ENCODE results near the gene KIF20B. TPM values are rescaled to one million over a fixed set of nuclear protein-coding genes. Genes with fewer than 3 reads are reported as not detected.

The KIF20B gene
- total RNA-seq, 1 experiment from 2014 or later, result 48.1 TPM

GRCh38 chr10:89665302-89665701 lies 36.1 kb upstream of the KIF20B start:
- POLR2A ChIA-PET, result no interaction called here
- CTCF ChIA-PET, result no interaction called here
- H3K9me3 ChIP-seq (ENCODE audit: control insufficient read depth, insufficient read depth, low read depth, low read length), result no peaks in the 10 kb centered on the region
- H3K27me3 ChIP-seq (ENCODE audit: control insufficient read depth, insufficient read depth, low read length), result peaks cover 2% of the 10 kb centered on the region; the same call in 1 of the 2 replicates
- no peak overlapping the region for H3K27ac ChIP-seq (ENCODE audit: low read length)
- BruUV-seq (replicated peaks), result no TSS peak
- DNase-seq (ENCODE audit: low read depth, low spot score) (no peak), ATAC-seq (no peak)
- in situ Hi-C loops (cut with HindIII; ENCODE audit: low pct_unique_long_range_greater_than_20kb, low sequenced_read_pairs) (no loop called here), intact Hi-C loops (cut with micrococcal nuclease; ENCODE audit: unreplicated experiment) (no loop called here)
- no peaks in the 10 kb centered on the region for H3K36me3 ChIP-seq (ENCODE audit: control insufficient read depth, insufficient read depth, low read length)
- H3K4me3 ChIP-seq (ENCODE audit: low read depth in 2 of 2, low read length in 2 of 2), result no peak overlapping the region
- TF ChIP-seq CTCF (IDR thresholded peaks at IDR 0.05) (peak; percentile 22; the same call in 1 of the 2 replicates), POLR2AphosphoS5 (IDR thresholded peaks at IDR 0.05; ENCODE audit: low read depth, low read length) (no peak)
- H3K4me1 ChIP-seq (ENCODE audit: control insufficient read depth, insufficient read depth, low read length), result no peaks in the 10 kb centered on the region

- H3K9me3 ChIP-seq (ENCODE audit: control insufficient read depth, insufficient read depth, low read depth, low read length), result no peaks in the 10 kb centered on the region
- no peak for ATAC-seq
- intact Hi-C loops (cut with micrococcal nuclease; ENCODE audit: unreplicated experiment) (no loop called here), in situ Hi-C loops (cut with HindIII; ENCODE audit: low pct_unique_long_range_greater_than_20kb, low sequenced_read_pairs) (no loop called here)
- no TSS peak for BruUV-seq (replicated peaks)
- H3K27ac ChIP-seq (ENCODE audit: low read length), result no peak overlapping the region
- no peaks in the 10 kb centered on the region for H3K36me3 ChIP-seq (ENCODE audit: control insufficient read depth, insufficient read depth, low read length)
- H3K27me3 ChIP-seq (ENCODE audit: control insufficient read depth, insufficient read depth, low read length), result peaks cover 2% of the 10 kb centered on the region; the same call in 1 of the 2 replicates
- TF ChIP-seq REST (IDR thresholded peaks at IDR 0.05; ENCODE audit: insufficient read depth in 1 of 2, low read depth in 2 of 2, low read length in 1 of 2) (no peak), POLR2AphosphoS5 (IDR thresholded peaks at IDR 0.05; ENCODE audit: low read depth, low read length) (no peak), CTCF (IDR thresholded peaks at IDR 0.05) (no peak), SIN3A (IDR thresholded peaks at IDR 0.05; ENCODE audit: borderline replicate concordance, insufficient read depth, low read depth, low read length) (no peak), TCF7L2 (IDR thresholded peaks at IDR 0.05; ENCODE audit: low read depth, low read length) (no peak)
- ChIA-PET CTCF (no interaction called here), POLR2A (no interaction called here)
- no peak for DNase-seq (ENCODE audit: low read depth, low spot score)
- no peaks in the 10 kb centered on the region for H3K4me1 ChIP-seq (ENCODE audit: control insufficient read depth, insufficient read depth, low read length)
- H3K4me3 ChIP-seq (ENCODE audit: low read depth in 2 of 2, low read length in 2 of 2), result no peak overlapping the region
These were observed 35.3 kb upstream of the KIF20B start for GRCh38 chr10:89666138-89666537.
